A673 (cell line): ENCODE results near the gene MAB21L2.

Source experiments
- CTCF ChIP-seq: fragments of 300-800, 200-600 bp; sonication (generic); conservative IDR thresholded peaks from 2 replicates; pipeline ENCODE4 v1.5.1; 2017; ENCODE audit warnings: low read depth, mild to moderate bottlenecking, antibody characterized with exemption, low read length, moderate library complexity, mixed read lengths
- EZH2 ChIP-seq: fragments of 200-600 bp; sonication (generic); IDR thresholded peaks from 2 replicates; pipeline ENCODE4 v1.6.1; 2017; ENCODE audit warnings: borderline replicate concordance, low read depth, mild to moderate bottlenecking, mixed read lengths, antibody characterized with exemption, low read length; ENCODE audit not compliant: poor library complexity, severe bottlenecking

GRCh38 chr4:150582873-150583286 lies 929 bp downstream of the MAB21L2 start:
- TF ChIP-seq CTCF, result no peak
- no peak for TF ChIP-seq EZH2
